ENCODE measurements around the gene YLPM1. TPM values are rescaled to one million over a fixed set of nuclear protein-coding genes. Genes with fewer than 3 reads are reported as not detected.

YLPM1 gene
- total and polyA plus RNA-seq, 2 experiments from 2014 or later: 39.6 to 50.2 TPM

DNA sequence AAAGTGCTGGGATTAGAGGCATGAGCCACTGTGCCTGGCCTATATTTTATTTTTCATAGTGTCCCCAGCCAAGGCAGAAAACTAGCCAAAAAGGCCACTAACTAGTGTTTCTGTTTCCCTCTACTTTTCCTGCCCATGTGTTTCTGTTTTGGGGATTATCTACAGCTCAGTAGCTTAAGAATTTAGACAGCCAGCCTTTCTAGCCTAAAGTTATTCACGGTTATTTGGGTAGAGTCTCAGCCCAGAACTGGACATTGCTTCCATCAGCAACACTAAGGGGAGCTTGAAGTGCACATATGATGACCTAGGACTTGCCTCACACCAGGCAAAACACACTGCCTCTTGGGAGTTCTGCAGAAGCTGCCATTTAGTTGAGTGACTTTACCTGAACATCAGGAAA lies 94.9 kb downstream of the YLPM1 start:
- Histone ChIP-seq H3K4me3 (no peak overlapping the region), H3K27me3 (no peaks in the 10 kb centered on the region), H3K27ac (no peak overlapping the region), H3K4me1 (ENCODE audit: low read depth) (peaks cover 4% of the 10 kb centered on the region), H3K9me3 (ENCODE audit: low read depth) (no peaks in the 10 kb centered on the region), H3K36me3 (no peaks in the 10 kb centered on the region)
- TF ChIP-seq, protein P1, sequence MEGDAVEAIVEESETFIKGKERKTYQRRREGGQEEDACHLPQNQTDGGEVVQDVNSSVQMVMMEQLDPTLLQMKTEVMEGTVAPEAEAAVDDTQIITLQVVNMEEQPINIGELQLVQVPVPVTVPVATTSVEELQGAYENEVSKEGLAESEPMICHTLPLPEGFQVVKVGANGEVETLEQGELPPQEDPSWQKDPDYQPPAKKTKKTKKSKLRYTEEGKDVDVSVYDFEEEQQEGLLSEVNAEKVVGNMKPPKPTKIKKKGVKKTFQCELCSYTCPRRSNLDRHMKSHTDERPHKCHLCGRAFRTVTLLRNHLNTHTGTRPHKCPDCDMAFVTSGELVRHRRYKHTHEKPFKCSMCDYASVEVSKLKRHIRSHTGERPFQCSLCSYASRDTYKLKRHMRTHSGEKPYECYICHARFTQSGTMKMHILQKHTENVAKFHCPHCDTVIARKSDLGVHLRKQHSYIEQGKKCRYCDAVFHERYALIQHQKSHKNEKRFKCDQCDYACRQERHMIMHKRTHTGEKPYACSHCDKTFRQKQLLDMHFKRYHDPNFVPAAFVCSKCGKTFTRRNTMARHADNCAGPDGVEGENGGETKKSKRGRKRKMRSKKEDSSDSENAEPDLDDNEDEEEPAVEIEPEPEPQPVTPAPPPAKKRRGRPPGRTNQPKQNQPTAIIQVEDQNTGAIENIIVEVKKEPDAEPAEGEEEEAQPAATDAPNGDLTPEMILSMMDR (IDR thresholded peaks at IDR 0.05; ENCODE audit: low read depth, low read length): no peak
- no peak for DNase-seq (ENCODE audit: low read depth in 1 of 2, low spot score in 1 of 2)

DNA sequence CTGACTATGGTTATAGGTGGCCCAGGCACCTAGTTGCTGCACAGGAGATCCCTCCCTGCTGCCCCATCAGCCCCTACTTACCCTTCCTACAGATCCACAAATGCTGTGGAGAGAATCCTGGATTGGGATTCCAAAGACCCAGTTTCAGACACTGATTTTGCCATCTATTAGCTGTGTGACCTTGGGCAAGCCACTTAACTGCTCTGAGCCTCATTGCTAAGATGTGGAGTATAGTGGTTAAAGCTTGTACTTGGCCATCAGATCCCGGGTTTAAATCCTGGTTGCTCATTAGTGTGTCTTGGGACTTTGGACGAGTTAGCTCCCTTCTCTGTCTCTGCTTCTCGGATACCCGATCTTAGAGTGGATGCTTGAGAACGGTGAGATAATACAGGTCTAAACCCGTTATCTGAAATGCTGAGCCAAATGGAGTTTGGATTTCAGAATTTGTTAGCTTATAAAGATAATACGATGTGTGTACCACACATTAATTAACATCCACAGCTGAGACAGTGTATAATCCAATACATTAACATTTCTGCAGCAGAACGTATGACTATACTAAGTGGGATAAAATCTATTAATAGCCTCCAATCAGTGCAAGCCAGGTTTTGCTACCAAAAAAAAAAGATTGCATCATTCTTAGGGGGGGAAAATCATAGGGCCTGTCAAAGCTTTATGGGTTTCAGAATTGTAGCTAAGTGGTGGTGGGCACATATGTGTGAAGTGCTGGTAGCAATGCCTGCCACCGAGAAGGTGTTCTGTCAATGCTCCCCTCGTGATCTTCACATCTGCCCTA lies 96.8 kb downstream of the YLPM1 start:
- no peaks in the 10 kb centered on the region for H3K9me3 ChIP-seq (ENCODE audit: low read depth)
- H3K27me3 ChIP-seq: no peaks in the 10 kb centered on the region
- TF ChIP-seq, protein P1 (IDR thresholded peaks at IDR 0.05; ENCODE audit: low read depth, low read length): no peak
- DNase-seq (ENCODE audit: low read depth in 1 of 2, low spot score in 1 of 2): no peak
- H3K4me1 ChIP-seq (ENCODE audit: low read depth): no peaks in the 10 kb centered on the region
- H3K36me3 ChIP-seq: no peaks in the 10 kb centered on the region
- H3K27ac ChIP-seq: no peak overlapping the region
- H3K4me3 ChIP-seq: no peak overlapping the region

DNA sequence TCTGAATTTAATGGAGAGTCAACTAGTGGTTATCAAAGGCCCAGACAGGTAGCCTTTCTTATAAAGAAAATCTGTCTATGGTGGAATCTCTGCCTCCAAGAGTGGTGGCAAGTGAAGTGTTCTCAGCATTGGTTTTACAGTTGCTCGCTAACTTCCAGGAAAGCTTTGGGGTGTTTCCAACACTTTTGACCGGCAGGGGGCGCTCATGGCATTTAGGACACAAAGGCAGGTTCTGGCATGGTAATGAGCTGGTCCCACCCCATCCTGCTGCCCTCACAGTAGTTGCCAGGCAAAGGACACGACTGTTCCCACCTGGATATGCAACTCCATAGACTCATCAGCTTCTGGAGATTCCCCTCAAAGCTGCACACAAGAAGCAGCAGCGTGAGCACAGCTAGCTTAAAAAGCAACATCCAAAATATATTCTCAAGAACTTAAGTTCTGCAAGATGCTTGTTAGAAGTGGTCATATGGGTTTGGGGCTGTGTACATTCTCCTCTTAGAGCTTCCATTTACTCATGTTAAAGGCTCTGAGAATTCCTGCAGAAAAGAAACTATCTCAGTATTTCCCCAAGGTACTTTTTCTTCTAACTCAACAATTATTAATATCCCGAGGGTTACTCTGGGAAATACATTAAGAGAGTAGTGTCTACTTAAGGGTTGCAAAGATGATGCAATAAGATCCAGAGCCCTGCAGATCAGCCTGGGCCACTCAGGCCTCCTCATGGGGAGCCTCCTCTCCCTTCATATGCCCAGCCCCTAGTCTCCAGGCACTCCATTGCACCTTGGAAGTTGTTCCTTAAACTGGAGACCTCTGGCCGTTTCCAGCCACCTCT lies 98.0 kb downstream of the YLPM1 start:
- Histone ChIP-seq H3K27ac (no peak overlapping the region), H3K4me3 (no peak overlapping the region), H3K4me1 (ENCODE audit: low read depth) (no peaks in the 10 kb centered on the region), H3K27me3 (no peaks in the 10 kb centered on the region), H3K36me3 (no peaks in the 10 kb centered on the region), H3K9me3 (ENCODE audit: low read depth) (no peaks in the 10 kb centered on the region)
- DNase-seq (ENCODE audit: low read depth in 1 of 2, low spot score in 1 of 2): peak; percentile 89 to 93
- TF ChIP-seq, protein P1 (IDR thresholded peaks at IDR 0.05; ENCODE audit: low read depth, low read length): peak; percentile 84

DNA sequence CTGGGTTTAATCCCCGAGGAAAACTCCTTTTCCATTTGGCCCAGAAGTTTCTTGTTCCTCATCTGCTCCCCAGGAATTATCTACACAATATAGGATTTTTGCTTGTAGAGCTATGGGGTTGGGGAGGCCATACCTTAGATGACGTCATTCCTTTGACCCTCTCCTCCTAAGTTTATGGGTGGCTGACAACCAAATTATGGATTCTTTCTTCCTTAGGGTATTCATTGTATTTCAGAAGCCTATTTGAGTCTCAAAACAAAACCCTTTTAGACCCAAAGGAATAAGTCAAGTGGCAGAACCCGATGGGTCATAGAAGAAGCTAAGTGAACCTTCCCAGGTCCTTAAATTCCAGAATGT lies 98.6 kb downstream of the YLPM1 start:
- Histone ChIP-seq H3K4me3 (no peak overlapping the region), H3K27ac (no peak overlapping the region), H3K4me1 (ENCODE audit: low read depth) (no peaks in the 10 kb centered on the region), H3K27me3 (no peaks in the 10 kb centered on the region), H3K36me3 (no peaks in the 10 kb centered on the region), H3K9me3 (ENCODE audit: low read depth) (no peaks in the 10 kb centered on the region)
- DNase-seq (ENCODE audit: low read depth in 1 of 2, low spot score in 1 of 2): no peak
- TF ChIP-seq, protein P1 (IDR thresholded peaks at IDR 0.05; ENCODE audit: low read depth, low read length): no peak

DNA sequence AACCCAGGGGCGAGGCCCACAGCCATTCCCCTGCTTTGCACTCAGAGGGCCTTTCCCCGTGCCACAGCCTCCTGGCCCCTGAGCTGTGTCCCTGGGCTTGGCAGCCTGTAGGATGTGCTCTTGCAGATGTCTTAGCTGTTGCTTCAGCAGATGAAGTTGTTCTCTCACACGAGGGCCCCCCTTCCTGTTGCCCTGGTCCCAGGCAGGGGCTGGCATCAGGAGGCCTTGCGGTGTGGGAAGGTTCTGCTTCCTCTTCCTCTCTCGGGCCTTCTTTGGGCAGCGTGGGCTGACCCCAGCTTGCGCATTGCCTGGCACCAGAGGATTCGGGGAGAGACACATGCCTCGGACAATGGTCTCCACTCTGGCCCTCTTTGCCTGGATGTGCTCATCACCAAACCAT lies 100.2 kb downstream of the YLPM1 start:
- H3K27me3 ChIP-seq: no peaks in the 10 kb centered on the region
- H3K27ac ChIP-seq: no peak overlapping the region
- no peak overlapping the region for H3K4me3 ChIP-seq
- H3K36me3 ChIP-seq: no peaks in the 10 kb centered on the region
- TF ChIP-seq, protein P1 (IDR thresholded peaks at IDR 0.05; ENCODE audit: low read depth, low read length): no peak
- DNase-seq (ENCODE audit: low read depth in 1 of 2, low spot score in 1 of 2): no peak
- H3K9me3 ChIP-seq (ENCODE audit: low read depth): no peaks in the 10 kb centered on the region
- no peaks in the 10 kb centered on the region for H3K4me1 ChIP-seq (ENCODE audit: low read depth)
